ENCODE results near the gene TAS1R3. TPM values are rescaled to one million over a fixed set of nuclear protein-coding genes. Genes with fewer than 3 reads are reported as not detected.

The TAS1R3 gene
- total and polyA plus RNA-seq, 12 donors = 0.16 to 3.1 (median 0.37) TPM

DNA sequence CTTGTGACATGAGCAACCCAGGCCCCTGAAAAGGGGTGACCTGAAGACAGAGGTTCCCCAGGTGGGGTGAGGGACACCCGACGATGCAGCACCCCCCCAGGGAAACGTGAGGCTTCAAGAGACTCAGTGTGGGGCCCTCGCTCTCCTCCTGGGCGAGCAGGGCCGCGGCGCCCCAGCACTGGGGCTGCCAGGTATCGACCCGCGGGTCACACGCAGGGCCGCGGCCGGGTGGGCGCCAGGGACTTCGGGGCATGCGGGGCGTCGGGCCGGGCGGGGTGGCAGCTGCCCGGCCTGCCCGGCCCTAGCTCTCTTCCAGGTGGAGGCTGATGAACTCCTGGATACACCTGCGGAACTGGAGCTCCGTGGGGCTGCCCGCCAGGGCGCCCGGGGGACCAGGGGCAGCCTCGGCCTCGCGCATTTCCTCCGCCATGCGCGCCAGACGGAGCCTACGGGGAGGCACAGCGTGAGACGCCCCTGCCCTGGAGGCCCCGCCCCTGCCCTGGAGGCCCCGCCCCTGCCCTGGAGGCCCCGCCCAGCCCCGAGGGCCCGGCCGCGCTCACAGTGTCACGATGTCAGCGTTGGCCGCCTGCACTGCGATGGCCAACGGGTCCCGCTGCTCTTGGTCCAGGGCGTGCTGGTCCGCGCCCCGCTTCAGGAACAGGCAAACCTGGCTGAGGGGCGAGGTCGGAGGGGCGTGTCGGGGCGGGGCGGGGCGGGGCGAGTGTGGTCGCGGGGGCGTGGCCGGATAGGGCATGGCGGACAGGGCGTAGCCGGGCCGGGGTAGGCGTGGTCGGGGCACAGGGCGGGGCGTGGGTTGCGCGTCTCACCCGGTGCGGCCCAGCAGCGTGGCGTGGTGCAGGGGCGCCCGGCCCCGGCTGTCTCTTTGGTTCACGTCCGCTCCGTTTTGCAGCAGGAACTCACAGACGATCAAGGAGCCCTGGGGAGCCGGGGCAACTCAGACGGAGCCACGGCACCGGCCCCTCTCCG, 37.5 kb upstream of the TAS1R3 start:
- intact Hi-C loops (cut with DNase I) = loop anchor here in 5 of 10 donors (5.0 to 10.0 kb wide), 4 partner anchors 169 to 269 kb away; partner anchors contain the start of gene AGRN (in 1 of the 5)
- no peaks in the 10 kb centered on the region for H3K27me3 ChIP-seq
- TF ChIP-seq, protein P1, sequence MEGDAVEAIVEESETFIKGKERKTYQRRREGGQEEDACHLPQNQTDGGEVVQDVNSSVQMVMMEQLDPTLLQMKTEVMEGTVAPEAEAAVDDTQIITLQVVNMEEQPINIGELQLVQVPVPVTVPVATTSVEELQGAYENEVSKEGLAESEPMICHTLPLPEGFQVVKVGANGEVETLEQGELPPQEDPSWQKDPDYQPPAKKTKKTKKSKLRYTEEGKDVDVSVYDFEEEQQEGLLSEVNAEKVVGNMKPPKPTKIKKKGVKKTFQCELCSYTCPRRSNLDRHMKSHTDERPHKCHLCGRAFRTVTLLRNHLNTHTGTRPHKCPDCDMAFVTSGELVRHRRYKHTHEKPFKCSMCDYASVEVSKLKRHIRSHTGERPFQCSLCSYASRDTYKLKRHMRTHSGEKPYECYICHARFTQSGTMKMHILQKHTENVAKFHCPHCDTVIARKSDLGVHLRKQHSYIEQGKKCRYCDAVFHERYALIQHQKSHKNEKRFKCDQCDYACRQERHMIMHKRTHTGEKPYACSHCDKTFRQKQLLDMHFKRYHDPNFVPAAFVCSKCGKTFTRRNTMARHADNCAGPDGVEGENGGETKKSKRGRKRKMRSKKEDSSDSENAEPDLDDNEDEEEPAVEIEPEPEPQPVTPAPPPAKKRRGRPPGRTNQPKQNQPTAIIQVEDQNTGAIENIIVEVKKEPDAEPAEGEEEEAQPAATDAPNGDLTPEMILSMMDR (IDR thresholded peaks at IDR 0.05) = no peak
- no peak overlapping the region for H3K27ac ChIP-seq
- DNase-seq (no peak), ATAC-seq (no peak)
- H3K4me3 ChIP-seq = no peak overlapping the region
- peaks cover 0 to 13% (median 7%) of the 10 kb centered on the region in 9 donors for H3K4me1 ChIP-seq
- peaks cover 0 to 44% (median 16%) of the 10 kb centered on the region in 9 donors for H3K36me3 ChIP-seq
- no peaks in the 10 kb centered on the region for H3K9me3 ChIP-seq
- WGBS, 2 donors = 83 to 88% methylated on average over 70 to 94 of the region's 94 CpGs

DNA sequence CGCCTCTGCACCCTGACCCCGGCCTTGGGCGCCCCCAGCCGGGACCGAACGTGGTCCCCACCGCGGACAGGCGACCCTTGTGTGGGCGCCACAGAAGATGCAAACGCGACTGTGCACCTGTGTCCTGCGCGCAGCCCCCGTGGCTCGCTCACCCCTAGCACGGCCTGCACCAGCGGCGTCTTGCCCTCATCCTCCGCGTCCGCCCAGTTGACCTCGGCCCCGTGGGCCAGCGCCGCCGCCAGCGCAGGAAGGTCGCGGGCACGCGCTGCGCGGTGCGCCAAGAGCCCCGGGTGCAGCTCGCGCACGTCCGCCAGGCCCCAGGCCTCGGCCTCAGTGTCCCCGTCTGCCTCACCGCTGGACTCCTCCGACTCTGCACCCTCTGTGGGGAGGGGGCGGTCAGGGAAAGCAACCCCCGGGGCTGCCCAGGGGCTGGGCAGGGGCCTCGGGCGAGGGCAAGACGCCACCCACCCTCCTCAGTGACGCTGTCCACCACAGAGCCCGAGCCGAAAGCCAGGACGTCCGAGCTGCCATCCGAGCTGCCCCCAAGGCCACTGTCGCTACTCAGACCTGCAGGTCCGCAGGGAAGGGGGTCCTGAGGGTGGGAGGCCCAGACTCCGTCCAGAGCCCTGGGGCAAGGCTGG, 36.7 kb upstream of the TAS1R3 start:
- intact Hi-C loops (cut with DNase I) = loop anchor here in 5 of 10 donors (5.0 to 10.0 kb wide), 4 partner anchors 170 to 270 kb away; partner anchors contain the start of gene AGRN (in 1 of the 5)
- H3K4me3 ChIP-seq = no peak overlapping the region

DNA sequence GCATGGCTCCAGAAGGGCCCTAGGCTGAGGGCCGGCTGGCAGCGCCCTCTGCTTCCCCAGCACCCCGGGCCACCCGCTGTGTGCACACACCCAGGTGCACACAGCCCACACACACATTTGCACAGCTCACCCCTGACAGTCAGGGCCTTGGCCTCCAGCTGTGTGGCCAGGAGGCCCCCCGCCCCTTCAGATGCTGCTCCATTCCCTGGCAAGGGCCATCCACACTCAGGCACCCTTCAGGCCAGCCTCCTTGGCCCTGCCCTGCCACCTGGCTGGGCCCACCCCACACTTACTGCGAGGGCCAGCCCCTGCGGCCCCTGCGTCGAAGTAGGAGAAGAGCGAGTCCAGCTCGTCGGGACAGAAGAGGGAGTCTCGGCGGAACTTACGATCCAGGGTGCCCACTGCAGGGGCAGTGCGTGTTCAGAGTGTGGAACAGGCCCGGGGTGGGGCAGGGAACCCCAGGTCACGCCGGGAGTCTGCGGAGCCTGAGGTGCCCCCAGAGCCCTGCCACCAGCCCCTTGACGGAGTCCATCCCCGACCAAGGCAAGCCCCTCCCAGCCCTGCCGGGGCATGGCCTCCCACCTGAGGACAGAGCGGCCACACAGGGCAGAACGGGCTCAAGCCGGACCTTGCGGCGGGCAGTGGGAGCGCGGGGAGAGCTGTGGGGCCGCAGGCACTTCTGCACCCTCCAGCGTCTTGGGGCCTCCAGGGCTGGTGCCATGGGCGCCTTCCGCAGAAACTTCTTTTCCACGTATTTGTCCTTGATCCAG, 35.7 kb upstream of the TAS1R3 start:
- Histone ChIP-seq H3K4me1 (peaks cover 0 to 20% (median 7%) of the 10 kb centered on the region in 9 donors), H3K36me3 (peaks cover 0 to 61% (median 16%) of the 10 kb centered on the region in 9 donors), H3K27ac (no peak overlapping the region), H3K27me3 (no peaks in the 10 kb centered on the region), H3K9me3 (no peaks in the 10 kb centered on the region), H3K4me3 (no peak overlapping the region)
- intact Hi-C loops (cut with DNase I) = loop anchor here in 3 of 10 donors (10.0 kb wide), 3 partner anchors 171 to 271 kb away; partner anchors contain the start of gene AGRN (in 1 of the 3)
- TF ChIP-seq, protein P1 (IDR thresholded peaks at IDR 0.05) = no peak
- no peak for ATAC-seq
- WGBS, 2 donors = 93 to 96% methylated on average over 35 of the region's 35 CpGs
- DNase-seq = no peak

More for the DNA sequence above, 36.7 kb upstream of the TAS1R3 start:
- Histone ChIP-seq H3K36me3 (peaks cover 0 to 52% (median 16%) of the 10 kb centered on the region in 9 donors), H3K9me3 (no peaks in the 10 kb centered on the region), H3K27me3 (no peaks in the 10 kb centered on the region), H3K4me1 (peaks cover 0 to 20% (median 7%) of the 10 kb centered on the region in 9 donors), H3K27ac (no peak overlapping the region)
- 88 to 90% methylated on average over 41 to 58 of the region's 58 CpGs for WGBS, 2 donors
- DNase-seq (no peak), ATAC-seq (no peak)
- TF ChIP-seq, protein P1 (IDR thresholded peaks at IDR 0.05) = no peak
